Measurements from ENCODE around the gene TRIM75.
"Not testable (repeated sequence)": the region's sequence is repeated elsewhere in the genome, so short reads cannot be mapped to it uniquely, and the experiment has no call there.

Gene TRIM75

GRCh38 chr4:165077034-165077578, 23.4 kb downstream of the TRIM75 start:
- no peak overlapping the region for H3K4me3 ChIP-seq (ENCODE audit: low read depth, low read length)
- no peak for DNase-seq (ENCODE audit: low read depth)
- TF ChIP-seq CTCF (IDR thresholded peaks at IDR 0.05; ENCODE audit: insufficient read depth, low read depth, low read length, missing control alignments) = no peak

GRCh38 chr4:165079476-165079875, 25.8 kb downstream of the TRIM75 start:
- DNase-seq (ENCODE audit: low read depth) = no peak
- TF ChIP-seq CTCF (IDR thresholded peaks at IDR 0.05; ENCODE audit: insufficient read depth, low read depth, low read length, missing control alignments) = no peak

GRCh38 chr4:165084787-165085186, 31.1 kb downstream of the TRIM75 start:
- H3K4me3 ChIP-seq (ENCODE audit: low read depth, low read length); DNase-seq (ENCODE audit: low read depth): not testable (repeated sequence)

More at GRCh38 chr4:165079476-165079875, 25.8 kb downstream of the TRIM75 start:
- H3K4me3 ChIP-seq (ENCODE audit: low read depth, low read length) = no peak overlapping the region

- no peak for TF ChIP-seq CTCF (IDR thresholded peaks at IDR 0.05; ENCODE audit: insufficient read depth, low read depth, low read length, missing control alignments)
- no peak overlapping the region for H3K4me3 ChIP-seq (ENCODE audit: low read depth, low read length)
- no peak for DNase-seq (ENCODE audit: low read depth)
Measured at GRCh38 chr4:165085946-165086345, 32.3 kb downstream of the TRIM75 start.

DNA sequence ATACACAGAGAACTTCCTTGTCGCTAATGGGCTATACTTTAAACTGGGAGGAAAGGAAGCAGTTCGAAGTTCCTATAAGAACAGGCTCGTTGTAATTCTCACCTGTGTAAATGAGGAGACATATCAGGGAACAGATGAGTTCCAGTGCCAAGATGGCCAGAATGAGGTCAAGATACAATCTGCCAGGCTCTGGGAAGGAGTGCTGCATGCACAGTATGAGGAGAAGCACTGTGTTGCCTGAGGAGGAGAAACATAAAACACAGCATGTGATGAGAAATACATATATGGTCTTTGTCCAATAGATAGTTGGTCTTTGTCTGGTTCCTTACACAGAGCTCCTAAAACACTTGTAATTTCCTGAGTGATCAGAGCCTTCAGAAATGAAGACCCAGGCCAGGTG, 34.7 kb downstream of the TRIM75 start:
- no peak overlapping the region for H3K4me3 ChIP-seq (ENCODE audit: low read depth, low read length)
- TF ChIP-seq CTCF (IDR thresholded peaks at IDR 0.05; ENCODE audit: insufficient read depth, low read depth, low read length, missing control alignments) = no peak
- no peak for DNase-seq (ENCODE audit: low read depth)

DNA sequence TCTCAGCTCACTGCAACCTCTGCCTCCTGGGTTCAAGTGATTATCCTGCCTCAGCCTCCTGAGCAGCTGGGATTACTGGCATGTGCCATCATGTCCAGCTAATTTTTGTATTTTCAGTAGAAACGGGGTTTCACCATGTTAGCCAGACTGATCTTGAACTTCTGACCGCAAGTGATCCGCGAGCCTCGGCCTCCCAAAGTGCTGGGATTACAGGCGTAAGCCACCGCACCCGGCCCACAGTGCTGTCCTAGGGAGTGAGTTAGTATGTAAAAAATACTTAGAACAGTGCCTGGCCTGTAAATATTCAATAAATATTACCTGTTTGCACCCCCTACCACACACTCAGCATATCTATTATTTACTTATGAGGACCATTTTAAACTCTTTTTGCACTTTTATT, 38.5 kb downstream of the TRIM75 start:
- not testable (repeated sequence) for H3K4me3 ChIP-seq (ENCODE audit: low read depth, low read length)

GRCh38 chr4:165094873-165095272, 41.2 kb downstream of the TRIM75 start:
- no peak for DNase-seq (ENCODE audit: low read depth)
- TF ChIP-seq CTCF (IDR thresholded peaks at IDR 0.05; ENCODE audit: insufficient read depth, low read depth, low read length, missing control alignments) = no peak
- H3K4me3 ChIP-seq (ENCODE audit: low read depth, low read length) = no peak overlapping the region

More for the DNA sequence above, 38.5 kb downstream of the TRIM75 start:
- not testable (repeated sequence) for DNase-seq (ENCODE audit: low read depth)

DNA sequence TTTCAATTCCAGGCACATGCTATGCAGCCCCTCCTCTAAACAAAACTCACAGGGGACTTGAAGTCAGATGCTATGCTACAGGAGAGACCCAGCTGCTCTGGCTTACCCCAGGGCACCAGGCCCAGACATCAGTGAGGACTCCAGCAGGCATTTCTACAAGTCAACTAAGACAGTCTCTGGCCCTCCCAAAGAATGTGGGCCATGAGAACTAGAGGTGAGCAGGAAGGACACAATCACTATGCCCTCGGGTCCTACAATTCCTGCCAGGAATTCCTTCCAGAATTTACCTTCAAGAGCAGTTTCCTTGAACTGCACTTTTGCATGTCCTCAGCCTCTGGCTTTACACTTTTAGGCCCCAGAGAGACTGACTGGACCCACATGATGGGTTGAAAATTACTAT, 41.6 kb downstream of the TRIM75 start:
- no peak overlapping the region for H3K4me3 ChIP-seq (ENCODE audit: low read depth, low read length)
- no peak for TF ChIP-seq CTCF (IDR thresholded peaks at IDR 0.05; ENCODE audit: insufficient read depth, low read depth, low read length, missing control alignments)
- DNase-seq (ENCODE audit: low read depth) = no peak
